H1 (cell line): ENCODE measurements around the gene ABHD14A. TPM values are rescaled to one million over a fixed set of nuclear protein-coding genes. Genes with fewer than 3 reads are reported as not detected.

ENCODE experiments used
- PHF8 ChIP-seq: fragments of 200-600 bp; sonication (generic); conservative IDR thresholded peaks from 2 replicates; pipeline ENCODE4 v1.7.1; 2012; ENCODE audit warnings: low read depth, mild to moderate bottlenecking, inconsistent platforms, low read length, moderate library complexity
- SP1 ChIP-seq: IDR thresholded peaks from 2 replicates; pipeline ENCODE4 v1.6.1; 2011; ENCODE audit warnings: low read depth, low read length
- polyA plus RNA-seq, 7 experiments: library from polyadenylated mRNA; depleted of rRNA in 3 of 7; stranded (reverse) in 5 of 7; unstranded in 2 of 7; fragments of >200 nt in 5 of 7; fragments of 200-250 nt in 2 of 7; gene quantifications; 1 replicate in 5 of 7; 2 replicates in 1 of 7; 4 replicates in 1 of 7; pipeline versions ENCODE4 v1.2.1 to v1.2.3, GENCODE V29; 2011 to 2013; ENCODE audit warnings: missing spikeins in 2 of 7, mixed read lengths in 2 of 7
- total RNA-seq: library from RNA; stranded (reverse); fragmentation: NEBNext Ultra II Directional; extraction: Animal tissue kit (Norgen Biotek cat#: 25700); gene quantifications from 2 replicates; pipeline ENCODE4 v1.2.1, GENCODE V29; 2021

Gene ABHD14A
- total and polyA plus RNA-seq, 2 of the 8 experiments (the other 6 are each of a cell fraction or from before 2014, with no cell fraction given) = 4.6 to 9.8 TPM

DNA sequence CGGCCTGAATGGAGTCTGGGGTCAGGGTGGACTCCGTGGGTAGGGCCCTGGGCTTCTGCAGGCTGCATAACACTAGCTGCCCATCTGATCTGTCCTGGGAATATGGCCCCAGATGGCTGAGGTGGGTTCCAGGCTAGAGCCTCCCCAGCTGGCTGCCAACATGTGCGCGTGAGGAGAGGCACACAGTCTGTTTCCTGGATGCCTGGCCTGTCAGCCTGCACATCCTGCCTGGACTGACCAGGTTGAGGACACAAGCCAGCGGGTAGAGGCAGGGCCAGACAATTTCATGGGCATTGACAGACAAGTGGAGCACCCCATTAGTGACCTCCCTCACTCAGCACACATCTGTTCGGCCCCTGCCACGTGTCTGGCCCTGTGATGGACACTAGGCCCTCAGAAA, 50.6 kb downstream of the ABHD14A start (continued):
- TF ChIP-seq SP1 (no peak), PHF8 (no peak)
